GM18858 (cell line): Measurements from ENCODE around the gene RCAN2.
"Not testable (repeated sequence)": the region's sequence is repeated elsewhere in the genome, so short reads cannot be mapped to it uniquely, and the experiment has no call there.

Experiments used
- ATAC-seq: cut with Tn5 transposase; IDR thresholded peaks from one replicate; pipeline ENCODE4 v1.9.1; 2021; ENCODE audit not compliant: unreplicated experiment

The RCAN2 gene

GRCh38 chr6:46440641-46441040 is 50.6 kb downstream of the RCAN2 start:
- no peak for ATAC-seq

GRCh38 chr6:46440141-46440540 is 51.1 kb downstream of the RCAN2 start:
- no peak for ATAC-seq

DNA sequence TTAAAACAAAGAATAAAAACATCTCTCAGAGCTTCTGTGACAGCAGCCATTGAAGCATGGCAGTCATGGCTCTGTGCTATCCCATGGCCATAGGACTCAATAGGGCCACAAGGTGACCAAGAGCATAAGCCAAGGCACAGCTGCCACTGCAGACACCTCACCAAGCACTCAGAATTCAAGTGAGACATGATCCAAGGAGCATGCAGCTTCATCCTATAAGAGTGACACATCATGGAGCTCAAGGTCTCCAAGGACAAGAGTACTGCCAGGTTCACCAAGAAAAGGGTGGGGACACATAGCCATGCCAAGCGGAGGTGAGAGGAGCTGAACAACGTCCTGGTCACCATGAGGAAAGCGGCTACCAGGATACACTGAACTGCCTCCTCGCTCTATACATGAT is 53.0 kb downstream of the RCAN2 start:
- ATAC-seq = no peak

GRCh38 chr6:46437671-46438221 is 53.5 kb downstream of the RCAN2 start:
- ATAC-seq = no peak

- ATAC-seq = no peak
These were observed 68.6 kb downstream of the RCAN2 start for GRCh38 chr6:46422619-46423018.

DNA sequence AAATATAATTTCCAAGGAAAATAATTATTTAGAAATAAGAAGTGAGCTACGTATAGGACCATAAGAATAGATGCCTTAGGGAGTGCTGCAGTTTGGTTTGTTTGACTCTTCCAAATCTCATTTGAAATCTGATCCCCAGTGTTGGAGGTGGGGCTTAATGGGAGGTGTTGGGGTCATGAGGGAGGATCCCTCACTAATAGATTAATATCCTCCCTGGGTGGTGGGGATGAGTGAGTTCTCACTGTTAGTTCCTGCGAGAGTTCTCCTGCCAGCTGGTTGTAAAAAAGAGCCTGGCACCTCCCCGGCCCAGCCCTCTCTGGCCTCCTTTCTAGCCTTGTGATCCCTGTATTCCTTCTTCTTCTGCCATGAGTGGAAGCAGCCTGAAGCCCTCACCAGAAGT is 69.3 kb downstream of the RCAN2 start:
- ATAC-seq = no peak

GRCh38 chr6:46420921-46421638 is 70.2 kb downstream of the RCAN2 start:
- ATAC-seq = no peak

GRCh38 chr6:46419576-46420002 is 71.7 kb downstream of the RCAN2 start:
- no peak for ATAC-seq

DNA sequence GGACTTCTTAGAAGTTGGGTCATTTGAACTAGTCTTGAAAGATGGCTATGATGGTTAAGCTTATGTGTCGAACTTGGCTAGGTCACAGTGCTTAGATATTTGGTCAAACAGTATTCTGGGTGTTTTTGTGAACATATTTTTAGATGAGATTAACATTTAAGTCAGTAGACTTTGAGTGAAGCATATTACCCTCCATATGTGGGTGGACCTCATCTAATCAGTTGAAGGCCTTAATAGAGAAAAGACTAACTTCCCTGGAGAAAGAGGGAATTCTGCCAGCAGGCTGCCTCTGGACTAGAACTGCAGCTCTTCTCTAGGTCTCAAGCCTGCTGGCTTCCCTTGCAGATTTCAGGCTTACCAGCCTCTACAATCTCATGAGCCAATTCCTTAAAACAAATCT is 76.9 kb downstream of the RCAN2 start:
- ATAC-seq = no peak

DNA sequence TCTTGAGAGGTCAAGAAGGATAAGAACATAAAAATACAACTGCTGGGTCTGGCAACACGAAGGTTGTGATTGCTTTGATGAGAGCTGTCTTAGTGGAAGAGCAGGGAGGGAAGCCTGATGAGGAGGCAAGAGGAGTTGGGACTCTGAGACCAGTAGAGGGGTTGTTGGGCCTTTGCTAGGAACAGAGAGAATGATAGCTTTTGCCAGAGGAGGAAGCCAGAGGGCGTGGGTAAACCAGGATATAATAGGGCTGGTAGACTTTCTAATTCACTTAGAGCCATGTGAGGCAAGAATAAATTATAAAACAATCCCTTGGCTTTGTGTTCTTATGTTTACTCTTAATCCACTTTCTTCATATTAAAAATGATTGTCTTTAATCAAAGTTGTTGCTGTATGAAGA is 78.6 kb downstream of the RCAN2 start:
- no peak for ATAC-seq

GRCh38 chr6:46411456-46412197 is 79.6 kb downstream of the RCAN2 start:
- ATAC-seq = no peak

DNA sequence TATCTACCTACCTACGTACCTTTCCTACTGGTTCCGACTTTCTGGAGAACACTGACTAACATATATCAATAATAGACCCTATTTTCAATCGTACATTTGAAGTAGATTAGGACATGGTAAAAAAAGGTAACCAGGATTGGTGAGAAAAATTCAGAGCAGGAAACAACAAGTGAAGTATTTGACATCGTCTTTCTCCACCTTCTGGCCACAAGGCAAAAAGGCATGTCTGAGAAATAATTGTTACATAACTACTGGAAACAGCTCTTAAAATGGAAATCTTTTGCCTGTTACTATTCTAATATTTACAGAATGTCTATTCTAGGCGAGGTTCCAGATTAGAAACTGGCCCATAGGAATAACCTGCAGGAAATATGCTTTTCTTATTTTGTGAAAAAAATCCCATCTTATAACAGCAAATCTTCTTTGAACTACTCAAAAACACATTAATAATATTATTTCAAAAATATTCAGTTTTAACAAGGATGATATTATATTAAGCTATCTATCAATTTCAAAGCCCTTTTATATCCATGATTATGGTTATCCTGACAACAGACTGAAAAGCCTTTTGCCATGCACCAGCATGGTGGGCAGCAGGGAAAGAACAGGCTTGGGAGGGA is 80.8 kb downstream of the RCAN2 start:
- ATAC-seq = no peak

GRCh38 chr6:46407776-46408530 is 83.3 kb downstream of the RCAN2 start:
- no peak for ATAC-seq

- ATAC-seq = no peak
These were observed 84.0 kb downstream of the RCAN2 start for GRCh38 chr6:46407246-46407645.

DNA sequence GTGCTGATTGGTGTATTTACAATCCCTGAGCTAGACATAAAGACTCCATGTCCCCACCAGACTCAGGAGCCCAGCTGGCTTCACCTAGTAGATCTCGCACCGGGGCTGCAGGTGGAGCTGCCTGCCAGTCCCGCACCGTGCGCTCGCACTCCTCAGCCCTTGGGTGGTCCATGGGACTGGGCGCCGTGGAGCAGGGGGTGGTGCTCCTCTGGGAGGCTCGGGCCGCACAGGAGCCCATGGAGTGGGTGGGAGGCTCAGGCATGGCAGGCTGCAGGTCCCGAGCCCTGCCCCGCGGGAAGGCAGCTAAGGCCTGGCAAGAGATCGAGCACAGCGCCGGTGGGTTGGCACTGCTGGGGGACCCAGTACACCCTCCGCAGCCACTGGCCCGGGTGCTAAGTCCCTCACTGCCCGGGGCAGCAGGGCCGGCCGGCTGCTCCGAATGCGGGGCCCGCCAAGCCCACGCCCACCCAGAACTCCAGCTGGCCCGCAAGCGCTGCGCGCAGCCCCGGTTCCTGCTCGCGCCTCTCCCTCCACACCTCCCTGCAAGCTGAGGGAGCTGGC is 85.5 kb downstream of the RCAN2 start:
- ATAC-seq = not testable (repeated sequence)

GRCh38 chr6:46400898-46401297 is 90.4 kb downstream of the RCAN2 start:
- no peak for ATAC-seq

- no peak for ATAC-seq
These were observed 95.7 kb downstream of the RCAN2 start for GRCh38 chr6:46395530-46395929.

DNA sequence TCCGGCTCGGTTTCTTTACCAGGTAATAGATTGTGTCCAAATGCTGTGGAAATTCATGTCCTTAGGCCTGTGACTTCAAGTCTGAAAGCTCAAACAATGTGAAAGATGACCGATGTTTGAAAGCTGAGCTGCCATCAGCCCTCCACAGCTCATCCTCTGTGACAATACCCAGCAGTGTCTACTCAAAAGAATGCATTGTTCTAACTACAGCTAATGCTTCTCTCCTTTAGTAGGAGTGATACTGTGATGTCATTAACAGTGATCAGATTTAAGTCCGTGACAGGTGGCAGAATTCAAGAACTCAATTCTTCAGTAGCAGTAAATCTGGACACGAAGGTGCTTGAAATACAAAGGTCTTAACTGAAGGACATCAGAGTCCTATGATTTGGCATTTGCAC is 97.3 kb downstream of the RCAN2 start:
- no peak for ATAC-seq

DNA sequence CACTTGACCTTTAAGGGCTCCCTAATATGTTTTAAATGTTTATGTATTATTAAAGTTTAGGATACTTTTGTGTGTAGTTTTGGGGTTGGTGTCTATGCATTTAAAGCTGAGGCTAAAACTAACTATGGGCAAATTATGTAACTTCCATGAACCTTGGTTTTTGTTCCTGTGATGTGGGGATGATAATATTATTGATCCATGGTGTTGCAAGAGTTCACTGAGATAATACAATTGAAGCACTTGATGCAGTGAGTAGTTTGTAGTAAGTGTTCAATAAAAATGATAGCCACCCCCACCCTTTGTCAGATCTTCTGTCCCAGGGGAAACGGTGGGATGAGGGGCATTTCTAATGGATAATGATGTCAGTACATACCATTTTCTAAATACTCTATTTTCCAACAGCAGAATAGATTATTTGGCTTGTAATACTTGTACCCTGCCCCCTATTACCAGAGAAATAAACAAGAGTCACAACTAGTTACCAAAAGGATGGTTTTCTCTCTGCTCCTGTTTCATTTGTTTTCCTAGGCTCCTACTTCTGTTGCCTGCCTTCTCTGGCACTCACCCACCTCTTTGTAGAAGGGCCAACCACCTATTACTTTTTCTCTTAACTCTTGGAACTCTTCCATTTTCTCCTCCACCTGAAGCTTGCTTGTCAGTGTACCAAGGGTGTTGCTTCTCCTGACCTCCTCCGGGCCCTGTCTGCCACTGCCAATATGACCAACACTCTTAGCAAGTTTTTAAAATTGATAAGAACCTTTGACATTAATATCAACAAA is 97.9 kb downstream of the RCAN2 start:
- ATAC-seq = no peak

- no peak for ATAC-seq
These were observed 99.0 kb downstream of the RCAN2 start for GRCh38 chr6:46392294-46392693.
